Endothelial cell of umbilical vein (primary cell): ENCODE results near the gene ADGB. TPM values are rescaled to one million over a fixed set of nuclear protein-coding genes. Genes with fewer than 3 reads are reported as not detected.
A peak's percentile ranks its signal among the peaks of the same experiment; 100 is the strongest.

Experiments used
- BruUV-seq: library from RNA; stranded (reverse); fragments of 400-500 nt; replicated peaks from 2 replicates; lab custom pipeline; 2021; lab: Mats Ljungman, UMichigan
- CTCF ChIA-PET: fragments of 300-600, 350-600 bp; sonication (Branson Sonifier 250); formaldehyde crosslinking; loops from one replicate; lab custom pipeline; 2021; ENCODE audit warnings: antibody characterized with exemption, inconsistent platforms; lab: Charles Lee
- POLR2A ChIA-PET: fragments of 300-600, 350-600 bp; sonication (Branson Sonifier 250); formaldehyde crosslinking; loops from one replicate; lab custom pipeline; 2021; ENCODE audit warnings: antibody characterized with exemption, inconsistent platforms; lab: Charles Lee
- DNase-seq: peaks from one replicate; pipeline ENCODE4 v3.0.0-alpha.2; 2011; ENCODE audit warnings: low read depth, low spot score
- FAIRE-seq: peaks from 2 replicates; lab custom pipeline; 2011; peaks lifted over from hg19 to GRCh38; lab: Jason Lieb, UNC
- H2AFZ ChIP-seq: 2 replicates; pipeline ENCODE4 v1.6.0; 2012; ENCODE audit warnings: low read depth, low read length, control low read depth, inconsistent platforms
- H3K27ac ChIP-seq: 2 replicates; pipeline ENCODE4 v1.5.1; 2011; ENCODE audit warnings: low read depth, mild to moderate bottlenecking, control low read depth, low read length, moderate library complexity; ENCODE audit not compliant: insufficient read depth
- H3K27me3 ChIP-seq, 2 experiments: 2 replicates each; pipeline versions ENCODE4 v1.6.0 to v1.6.1; 2011; ENCODE audit warnings: low read length in 2 of 2, mixed read lengths in 1 of 2; ENCODE audit not compliant: control insufficient read depth in 2 of 2, insufficient read depth in 2 of 2
- H3K36me3 ChIP-seq, 2 experiments: 2 replicates in 1 of 2; 3 replicates in 1 of 2; pipeline ENCODE4 v1.5.1; 2011; ENCODE audit warnings: low read length in 2 of 2, mild to moderate bottlenecking in 1 of 2, moderate library complexity in 1 of 2; ENCODE audit not compliant: control insufficient read depth in 2 of 2, insufficient read depth in 2 of 2; ENCODE audit errors: extremely low read depth in 1 of 2
- H3K4me1 ChIP-seq: 3 replicates; pipeline ENCODE4 v1.5.1; 2011; ENCODE audit warnings: mild to moderate bottlenecking, low read length; ENCODE audit not compliant: control insufficient read depth, insufficient read depth; ENCODE audit errors: extremely low read depth
- H3K4me2 ChIP-seq: 2 replicates; pipeline ENCODE4 v1.6.1; 2011; ENCODE audit warnings: low read length, control low read depth, mixed read lengths; ENCODE audit not compliant: insufficient read depth
- H3K4me3 ChIP-seq, 3 experiments: fragments of 200-600 bp in 1 of 3; sonication (generic), shearing (Covaris generic) in 1 of 3; replicated peaks in 1 of 3; 2 replicates each; pipeline ENCODE4 v1.5.1; 2011 to 2016; ENCODE audit warnings: control low read depth in 3 of 3, low read length in 3 of 3, mild to moderate bottlenecking in 2 of 3, inconsistent platforms in 1 of 3, low read depth in 1 of 3, moderate library complexity in 1 of 3; ENCODE audit not compliant: insufficient read depth in 1 of 3
- H3K79me2 ChIP-seq: 2 replicates; pipeline ENCODE4 v1.6.0; 2012; ENCODE audit warnings: low read length, inconsistent platforms; ENCODE audit not compliant: control insufficient read depth, insufficient read depth
- H3K9ac ChIP-seq: replicated peaks from 2 replicates; pipeline ENCODE3; 2011; ENCODE audit warnings: low read length, control low read depth; ENCODE audit not compliant: insufficient read depth; ENCODE audit errors: extremely low read depth
- H3K9me1 ChIP-seq: replicated peaks from 3 replicates; pipeline ENCODE4 v1.6.0; 2011; ENCODE audit warnings: mild to moderate bottlenecking, low read length; ENCODE audit not compliant: control insufficient read depth, insufficient read depth; ENCODE audit errors: extremely low read depth
- H3K9me3 ChIP-seq: replicated peaks from 2 replicates; pipeline ENCODE4 v1.5.1; 2012; ENCODE audit warnings: low read length, inconsistent platforms; ENCODE audit not compliant: control insufficient read depth, insufficient read depth
- H4K20me1 ChIP-seq: replicated peaks from 2 replicates; pipeline ENCODE3; 2011; ENCODE audit warnings: mild to moderate bottlenecking, low read length; ENCODE audit not compliant: control insufficient read depth, insufficient read depth; ENCODE audit errors: extremely low read depth
- CTCF ChIP-seq, 2 donors: IDR thresholded peaks; 1 replicate in 1 of 2; 2 replicates in 1 of 2; pipeline ENCODE4 v1.5.1; 2011; ENCODE audit warnings: low read length in 2 of 2, mild to moderate bottlenecking in 2 of 2, moderate library complexity in 2 of 2, control low read depth in 1 of 2, inconsistent platforms in 1 of 2, low read depth in 1 of 2; ENCODE audit not compliant: insufficient read depth in 1 of 2; ENCODE audit errors: extremely low read depth in 1 of 2
- EZH2 ChIP-seq: IDR thresholded peaks from 2 replicates; pipeline ENCODE4 v1.6.1; 2012; ENCODE audit warnings: borderline replicate concordance, low read depth, mild to moderate bottlenecking, moderate library complexity, low read length, inconsistent platforms; ENCODE audit not compliant: severe bottlenecking
- FOS ChIP-seq: IDR thresholded peaks from 2 replicates; pipeline ENCODE4 v1.6.1; 2011; ENCODE audit warnings: mild to moderate bottlenecking, low read length, moderate library complexity, borderline replicate concordance; ENCODE audit not compliant: insufficient read depth
- GATA2 ChIP-seq: IDR thresholded peaks from 2 replicates; pipeline ENCODE4 v1.7.0; 2011; ENCODE audit warnings: low read depth, mild to moderate bottlenecking, moderate library complexity, mixed read lengths, low read length; ENCODE audit not compliant: insufficient read length, insufficient read depth
- MYC ChIP-seq: IDR thresholded peaks from one replicate; pipeline ENCODE4 v1.6.1; 2011; ENCODE audit warnings: mild to moderate bottlenecking, low read depth, low read length
- dilution Hi-C: fragments of 300-500 bp; cut with MboI; formaldehyde crosslinking; loops from one replicate; pipeline ENCODE4 v1.15.0; 2019; ENCODE audit warnings: low sequenced_read_pairs; ENCODE audit not compliant: extremely low pct_ligation_motif_present
- intact Hi-C: fragments of 100-400 bp; cut with micrococcal nuclease; formaldehyde crosslinking; loops from one replicate; pipeline ENCODE4 v1.10.0; 2022
- polyA plus RNA-seq, 4 experiments: library from polyadenylated mRNA; depleted of rRNA in 3 of 4; stranded (reverse) in 3 of 4; unstranded in 1 of 4; fragments of >200 nt; gene quantifications; 2 replicates each; pipeline versions ENCODE4 v1.2.1 to v1.2.3, GENCODE V29; 2011 to 2012; ENCODE audit warnings: missing spikeins in 1 of 4
- total RNA-seq: library from RNA; stranded (reverse); gene quantifications from 2 replicates; pipeline ENCODE4 v1.2.3, GENCODE V29; 2021

ADGB gene
- total and polyA plus RNA-seq, 2 donors (not counting 3 experiments of a cell fraction or from before 2014, with no cell fraction given): not detected

- H3K9me3 ChIP-seq: no peaks in the 10 kb centered on the region
- ChIA-PET CTCF (interaction anchor here (1.5 to 2.1 kb wide), 2 partner anchors 9 to 10 kb away, joined by 4 to 5 read pairs; no protein-coding TSS in a partner anchor), POLR2A (no interaction called here)
- no peaks in the 10 kb centered on the region for H4K20me1 ChIP-seq
- no peak for TF ChIP-seq MYC
- no peak for TF ChIP-seq CTCF (IDR thresholded peaks at IDR 0.05; ENCODE audit: extremely low read depth in 1 of 2, insufficient read depth in 1 of 2, low read depth in 1 of 2, low read length in 2 of 2)
- TF ChIP-seq EZH2: no peak
- peak; percentile 11 for TF ChIP-seq GATA2
- TF ChIP-seq FOS: no peak
- peaks cover 8% of the 10 kb centered on the region for H3K4me1 ChIP-seq
- intact Hi-C loops: no loop called here
- no peaks in the 10 kb centered on the region for H3K36me3 ChIP-seq
- no peaks in the 10 kb centered on the region for H3K79me2 ChIP-seq
- H3K4me3 ChIP-seq: no peak overlapping the region
- dilution Hi-C loops: no loop called here
- H3K9me1 ChIP-seq: no peaks in the 10 kb centered on the region
- H3K9ac ChIP-seq: no peak overlapping the region
- no peaks in the 10 kb centered on the region for H3K27me3 ChIP-seq
- peak overlapping the region; percentile 48 for H2AFZ ChIP-seq
- BruUV-seq: no TSS peak
- FAIRE-seq (peak; percentile 76), DNase-seq (peak; percentile 60)
- H3K27ac ChIP-seq: no peak overlapping the region
- H3K4me2 ChIP-seq: peak overlapping the region; percentile 24
Observed at GRCh38 chr6:146847426-146847825, 248.7 kb downstream of the ADGB start.
